Stimulated activated naive CD4-positive, alpha-beta T cell treated with Interleukin-2 at 50 U/mL for 16 hours (primary cell): ENCODE measurements around the gene SRRT.
"Not testable (repeated sequence)": the region's sequence is repeated elsewhere in the genome, so short reads cannot be mapped to it uniquely, and the experiment has no call there.

Experiments
- DNase-seq: peaks from one replicate; lab custom pipeline; 2025; lab: John Stamatoyannopoulos, UW

SRRT gene

GRCh38 chr7:100854146-100854895, 20.6 kb upstream of the SRRT start:
- DNase-seq, result no peak

- DNase-seq, result not testable (repeated sequence)
These were observed 20.0 kb upstream of the SRRT start for GRCh38 chr7:100854899-100855298.

GRCh38 chr7:100855515-100855914, 19.4 kb upstream of the SRRT start:
- DNase-seq, result no peak

- DNase-seq, result no peak
These were observed 18.0 kb upstream of the SRRT start for GRCh38 chr7:100856871-100857282.

GRCh38 chr7:100859856-100860255, 15.0 kb upstream of the SRRT start:
- DNase-seq, result no peak

GRCh38 chr7:100860702-100861615, 13.9 kb upstream of the SRRT start:
- no peak for DNase-seq

GRCh38 chr7:100861616-100861985, 13.3 kb upstream of the SRRT start:
- DNase-seq, result no peak

GRCh38 chr7:100863406-100863950, 11.4 kb upstream of the SRRT start:
- no peak for DNase-seq

- DNase-seq, result no peak
These were observed 10.5 kb upstream of the SRRT start for GRCh38 chr7:100864263-100864845.

GRCh38 chr7:100865372-100865911, 9.5 kb upstream of the SRRT start:
- DNase-seq, result no peak

GRCh38 chr7:100865938-100866728, 8.8 kb upstream of the SRRT start:
- no peak for DNase-seq

- DNase-seq, result no peak
These were observed 8.2 kb upstream of the SRRT start for GRCh38 chr7:100866729-100867039.

GRCh38 chr7:100867040-100867775, 7.7 kb upstream of the SRRT start, which contains the start of gene TRIP6:
TSS of gene TRIP6 (plus strand) at chr7:100867387. CDS start at chr7:100867498, 111 bp downstream.
- peak; percentile 54 for DNase-seq

- no peak for DNase-seq
These were observed 7.0 kb upstream of the SRRT start for GRCh38 chr7:100867776-100868485.

- DNase-seq, result no peak
These were observed 1.2 kb upstream of the SRRT start for GRCh38 chr7:100873599-100874299.

GRCh38 chr7:100874300-100874576, 665 bp upstream of the SRRT start:
- no peak for DNase-seq

GRCh38 chr7:100875356-100875751, 451 bp downstream of the SRRT start:
- peak; percentile 49 for DNase-seq

- no peak for DNase-seq
These were observed 3.1 kb downstream of the SRRT start for GRCh38 chr7:100878013-100878412.

- no peak for DNase-seq
These were observed 3.8 kb downstream of the SRRT start for GRCh38 chr7:100878685-100879084.
